Activated B cell treated with CpG ODN at 0.5 μM for 24 hours (primary cell): Measurements from ENCODE around the gene RPS2. TPM values are rescaled to one million over a fixed set of nuclear protein-coding genes. Genes with fewer than 3 reads are reported as not detected.

Experiments used
- ATAC-seq: fragments of 200-7000 bp; cut with Tn5 transposase; one replicate; pipeline ENCODE4 v1.10.0; 2021; ENCODE audit warnings: low read depth, mild to moderate bottlenecking, moderate library complexity
- CTCF ChIA-PET: fragments of 350-600 bp; sonication (Branson Sonifier 250); formaldehyde crosslinking; loops from one replicate; lab custom pipeline; 2021; ENCODE audit warnings: antibody characterized with exemption; lab: Charles Lee
- POLR2A ChIA-PET: fragments of 350-600 bp; sonication (Branson Sonifier 250); formaldehyde crosslinking; loops from one replicate; lab custom pipeline; 2021; ENCODE audit warnings: antibody characterized with exemption; lab: Charles Lee
- DNase-seq: peaks from one replicate; pipeline ENCODE4 v3.0.0; 2022
- H3K27ac Mint-ChIP-seq: one replicate; pipeline ENCODE4 v1.8.0; 2020; ENCODE audit warnings: mixed read lengths
- H3K27me3 Mint-ChIP-seq: one replicate; pipeline ENCODE4 v1.8.0; 2021; ENCODE audit warnings: mixed read lengths
- H3K36me3 Mint-ChIP-seq: one replicate; pipeline ENCODE4 v1.8.0; 2021; ENCODE audit warnings: low read depth, mixed read lengths
- H3K4me1 Mint-ChIP-seq: one replicate; pipeline ENCODE4 v1.8.0; 2021; ENCODE audit warnings: mixed read lengths
- H3K4me3 Mint-ChIP-seq: one replicate; pipeline ENCODE4 v1.8.0; 2020; ENCODE audit warnings: mild to moderate bottlenecking, mixed read lengths
- H3K9me3 Mint-ChIP-seq: one replicate; pipeline ENCODE4 v1.8.0; 2020; ENCODE audit warnings: mixed read lengths
- intact Hi-C: fragments of 100-400 bp; cut with micrococcal nuclease; formaldehyde crosslinking; loops from one replicate; pipeline ENCODE4 v1.15.1; 2024
- total RNA-seq: library from RNA; stranded (reverse); gene quantifications from 2 replicates; pipeline ENCODE4 v1.2.3, GENCODE V29; 2022
- TF ChIP-seq, protein P1 (sequence below): fragments of 200-600 bp; IDR thresholded peaks from one replicate; pipeline ENCODE4 v1.8.0; 2022; ENCODE audit warnings: antibody characterized with exemption, mild to moderate bottlenecking

RPS2 gene
- total RNA-seq, 1 donor from 2014 or later, result 5,116 TPM

DNA sequence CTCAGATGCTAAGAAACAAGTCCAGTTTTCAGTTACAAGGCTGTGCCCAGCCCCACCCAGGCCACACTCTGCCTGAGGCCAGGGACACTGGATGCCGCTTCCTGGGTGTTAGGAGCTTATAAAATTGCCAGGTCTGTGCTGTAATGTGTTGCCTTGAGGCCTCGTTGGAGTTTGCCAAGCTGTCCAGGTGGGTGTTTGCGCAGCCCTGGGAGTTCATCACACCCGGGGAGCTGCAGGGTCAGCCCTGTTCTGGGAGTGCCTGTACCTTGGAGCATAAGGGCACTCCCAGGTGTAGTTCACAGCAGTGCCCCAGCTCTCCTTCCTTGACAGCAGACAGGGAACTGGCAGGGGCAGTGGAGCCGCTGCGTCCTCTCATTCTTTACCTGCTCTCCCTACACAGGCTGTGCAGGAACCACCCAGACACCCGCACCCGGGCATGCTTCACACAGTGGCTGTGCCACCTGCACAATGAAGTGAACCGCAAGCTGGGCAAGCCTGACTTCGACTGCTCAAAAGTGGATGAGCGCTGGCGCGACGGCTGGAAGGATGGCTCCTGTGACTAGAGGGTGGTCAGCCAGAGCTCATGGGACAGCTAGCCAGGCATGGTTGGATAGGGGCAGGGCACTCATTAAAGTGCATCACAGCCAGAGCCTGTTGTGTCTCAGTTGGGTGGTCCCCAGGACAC lies 21.0 kb upstream of the RPS2 start:
- DNase-seq, result no peak
- TF ChIP-seq, protein P1, sequence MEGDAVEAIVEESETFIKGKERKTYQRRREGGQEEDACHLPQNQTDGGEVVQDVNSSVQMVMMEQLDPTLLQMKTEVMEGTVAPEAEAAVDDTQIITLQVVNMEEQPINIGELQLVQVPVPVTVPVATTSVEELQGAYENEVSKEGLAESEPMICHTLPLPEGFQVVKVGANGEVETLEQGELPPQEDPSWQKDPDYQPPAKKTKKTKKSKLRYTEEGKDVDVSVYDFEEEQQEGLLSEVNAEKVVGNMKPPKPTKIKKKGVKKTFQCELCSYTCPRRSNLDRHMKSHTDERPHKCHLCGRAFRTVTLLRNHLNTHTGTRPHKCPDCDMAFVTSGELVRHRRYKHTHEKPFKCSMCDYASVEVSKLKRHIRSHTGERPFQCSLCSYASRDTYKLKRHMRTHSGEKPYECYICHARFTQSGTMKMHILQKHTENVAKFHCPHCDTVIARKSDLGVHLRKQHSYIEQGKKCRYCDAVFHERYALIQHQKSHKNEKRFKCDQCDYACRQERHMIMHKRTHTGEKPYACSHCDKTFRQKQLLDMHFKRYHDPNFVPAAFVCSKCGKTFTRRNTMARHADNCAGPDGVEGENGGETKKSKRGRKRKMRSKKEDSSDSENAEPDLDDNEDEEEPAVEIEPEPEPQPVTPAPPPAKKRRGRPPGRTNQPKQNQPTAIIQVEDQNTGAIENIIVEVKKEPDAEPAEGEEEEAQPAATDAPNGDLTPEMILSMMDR, result no peak
- Mint-ChIP-seq H3K4me3 (peak overlapping the region; percentile 76), H3K9me3 (no peaks in the 10 kb centered on the region), H3K36me3 (peaks cover 16% of the 10 kb centered on the region), H3K4me1 (peaks cover 30% of the 10 kb centered on the region), H3K27ac (no peak overlapping the region), H3K27me3 (peaks cover 14% of the 10 kb centered on the region)
- ATAC-seq, result no peak
- intact Hi-C loops, result no loop called here
- CTCF ChIA-PET, result interaction anchor here (0.7 kb wide), 1 partner anchor 22 kb away, joined by 3 read pairs; no protein-coding TSS in a partner anchor
- POLR2A ChIA-PET, result interaction anchor here (0.6 to 21.9 kb wide), 5 partner anchors 14 to 56 kb away, joined by 3 to 351 read pairs (median 5); partner anchors contain the start of genes NDUFB10, RNF151, RPS2 and TBL3

DNA sequence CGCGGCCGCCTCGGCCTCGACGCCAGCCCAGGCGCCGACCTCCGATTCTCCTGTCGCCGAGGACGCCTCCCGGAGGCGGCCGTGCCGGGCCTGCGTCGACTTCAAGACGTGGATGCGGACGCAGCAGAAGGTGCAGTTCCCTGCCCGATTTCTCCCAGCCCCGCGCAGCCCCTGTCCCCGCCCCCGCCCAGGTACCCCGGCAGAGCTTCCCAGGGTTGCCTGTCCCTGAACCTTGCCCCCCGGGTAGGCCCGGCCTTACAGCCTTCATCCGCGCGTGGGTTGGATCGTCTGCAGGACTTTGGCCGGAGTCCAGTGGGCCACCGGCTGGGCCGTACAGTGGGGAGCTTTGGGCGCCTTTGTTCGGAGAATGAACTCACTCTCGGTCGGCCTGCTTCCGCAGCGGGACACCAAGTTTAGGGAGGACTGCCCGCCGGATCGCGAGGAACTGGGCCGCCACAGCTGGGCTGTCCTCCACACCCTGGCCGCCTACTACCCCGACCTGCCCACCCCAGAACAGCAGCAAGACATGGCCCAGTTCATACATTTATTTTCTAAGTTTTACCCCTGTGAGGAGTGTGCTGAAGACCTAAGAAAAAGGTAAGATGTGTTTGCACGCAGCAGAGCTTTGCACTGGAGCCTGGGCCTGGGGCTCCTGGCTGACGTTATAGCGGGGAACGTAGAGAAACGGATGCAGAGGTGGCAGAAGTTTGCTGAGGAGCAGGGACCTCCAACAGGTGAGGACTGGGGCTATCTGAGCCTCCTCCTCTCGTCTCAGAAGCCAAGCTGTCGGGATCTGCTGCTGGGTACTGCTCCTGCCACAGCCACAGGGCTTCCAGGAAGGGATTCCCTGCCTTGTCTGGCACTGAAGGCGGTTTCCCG lies 20.0 kb upstream of the RPS2 start:
- ChIA-PET POLR2A (interaction anchor here (0.6 to 21.9 kb wide), 9 partner anchors 7 to 658 kb away, joined by 3 to 351 read pairs (median 5); partner anchors contain the start of genes NDUFB10, RNF151, RPS2 and TBL3), CTCF (interaction anchor here (0.8 to 1.2 kb wide), 2 partner anchors 19 to 156 kb away, joined by 3 to 6 read pairs; no protein-coding TSS in a partner anchor)
- Mint-ChIP-seq H3K27me3 (peaks cover 14% of the 10 kb centered on the region), H3K4me3 (peak overlapping the region; percentile 76), H3K36me3 (peaks cover 16% of the 10 kb centered on the region), H3K4me1 (peaks cover 30% of the 10 kb centered on the region), H3K27ac (peak overlapping the region; percentile 35), H3K9me3 (no peaks in the 10 kb centered on the region)
- ATAC-seq (peak; percentile 10), DNase-seq (no peak)
- TF ChIP-seq, protein P1, result no peak
- intact Hi-C loops, result loop anchor here (1.0 kb wide), 3 partner anchors 8 to 20 kb away; partner anchors contain the start of gene RPS2

DNA sequence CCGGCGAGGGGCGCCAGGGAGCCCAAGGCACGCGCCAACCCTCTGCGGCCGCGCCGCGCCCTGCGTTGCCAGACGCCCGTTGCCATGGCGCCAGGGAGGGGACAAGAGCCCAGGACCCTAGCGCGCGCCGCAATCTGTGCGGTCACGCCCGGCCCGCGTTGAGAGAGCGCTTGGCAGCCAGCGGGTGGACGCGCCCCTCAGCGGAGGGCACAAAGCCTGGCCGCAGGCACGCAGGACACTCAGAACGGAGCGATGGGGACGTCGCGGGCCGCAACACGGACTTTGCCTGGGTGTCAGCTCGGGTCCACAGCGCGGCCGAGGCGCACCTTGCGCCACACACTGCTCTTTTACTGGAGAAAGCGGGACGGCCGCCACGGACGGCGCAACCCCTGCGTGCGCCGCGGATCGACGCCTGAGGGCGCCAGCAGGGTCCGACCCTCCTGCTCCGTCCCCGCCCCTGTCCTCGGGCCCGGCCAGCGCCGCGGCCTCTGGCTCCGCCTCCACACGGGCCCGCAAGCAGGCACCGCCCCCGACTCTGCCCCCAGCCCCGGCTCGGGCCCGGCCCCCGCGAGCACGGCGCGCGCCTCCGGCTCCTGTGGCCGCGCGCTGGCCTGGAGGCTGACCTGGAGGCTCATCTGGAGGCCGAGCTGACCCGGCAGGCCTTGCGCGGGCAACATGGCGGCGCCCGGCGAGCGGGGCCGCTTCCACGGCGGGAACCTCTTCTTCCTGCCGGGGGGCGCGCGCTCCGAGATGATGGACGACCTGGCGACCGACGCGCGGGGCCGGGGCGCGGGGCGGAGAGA lies 19.1 kb upstream of the RPS2 start, which contains the start of gene GFER:
Gene GFER, plus strand, starts transcription at position 650 of the 803 bp plus-strand sequence. Its CDS starts 26 bp downstream, at position 676.
- Mint-ChIP-seq H3K4me3 (peak within 1 kb of the TSS; percentile 83), H3K4me1 (peaks cover 27% of the 10 kb centered on the region), H3K27ac (peak within 1 kb of the TSS; percentile 35), H3K9me3 (no peaks in the 10 kb centered on the region), H3K27me3 (peaks cover 14% of the 10 kb centered on the region), H3K36me3 (peaks cover 16% of the 10 kb centered on the region)
- peak; percentile 92 for ATAC-seq
- TF ChIP-seq, protein P1, result no peak
- ChIA-PET POLR2A (interaction anchor here (0.6 to 21.9 kb wide), 8 partner anchors 8 to 657 kb away, joined by 3 to 351 read pairs (median 6); partner anchors contain the start of genes NDUFB10, RNF151, RPS2 and TBL3), CTCF (interaction anchor here (0.8 to 1.2 kb wide), 2 partner anchors 20 to 156 kb away, joined by 3 to 6 read pairs; no protein-coding TSS in a partner anchor)
- DNase-seq, result peak; percentile 80
- intact Hi-C loops, result loop anchor here (1.0 kb wide), 3 partner anchors 9 to 19 kb away; partner anchors contain the start of gene RPS2

DNA sequence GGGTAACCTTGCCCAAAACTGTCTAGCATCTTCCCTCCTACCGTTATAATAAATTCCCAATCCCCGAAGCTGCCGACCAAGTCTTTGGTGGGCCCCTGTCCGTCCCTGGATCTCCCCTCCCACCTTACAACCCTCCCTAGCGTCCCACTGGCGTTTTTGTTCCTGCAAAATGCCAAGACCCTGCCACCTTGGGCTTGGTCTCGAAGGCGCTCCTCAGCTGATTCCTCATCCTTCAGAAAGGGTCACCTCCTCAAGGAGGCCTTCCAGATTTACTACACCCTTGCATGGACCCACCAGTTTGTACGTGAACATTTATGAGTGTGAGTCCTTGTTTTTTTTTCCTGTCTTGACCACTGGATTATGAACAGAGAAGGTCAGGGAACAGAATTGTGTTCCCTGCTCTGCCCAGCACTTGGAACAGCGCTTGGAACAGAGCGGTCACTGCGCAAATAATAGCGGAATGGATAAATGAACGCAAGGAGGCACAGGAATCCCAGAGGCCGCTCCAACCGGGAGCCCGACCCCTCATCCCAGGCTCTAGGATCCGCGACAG lies 18.4 kb upstream of the RPS2 start:
- Mint-ChIP-seq H3K4me1 (peaks cover 23% of the 10 kb centered on the region), H3K9me3 (no peaks in the 10 kb centered on the region), H3K27me3 (peaks cover 14% of the 10 kb centered on the region), H3K4me3 (peak overlapping the region; percentile 83), H3K27ac (peak overlapping the region; percentile 24), H3K36me3 (peaks cover 20% of the 10 kb centered on the region)
- CTCF ChIA-PET, result no interaction called here
- TF ChIP-seq, protein P1, result no peak
- no peak for DNase-seq
- intact Hi-C loops, result no loop called here
- no peak for ATAC-seq
- POLR2A ChIA-PET, result interaction anchor here (1.2 to 21.9 kb wide), 7 partner anchors 9 to 172 kb away, joined by 3 to 351 read pairs (median 11); partner anchors contain the start of genes NDUFB10, RNF151, RPS2 and TBL3
